Measurements from ENCODE around the gene FOXF2.

GRCh38 chr6:1379788-1380147 lies 9.6 kb upstream of the FOXF2 start:
- TF ChIP-seq, protein P1, sequence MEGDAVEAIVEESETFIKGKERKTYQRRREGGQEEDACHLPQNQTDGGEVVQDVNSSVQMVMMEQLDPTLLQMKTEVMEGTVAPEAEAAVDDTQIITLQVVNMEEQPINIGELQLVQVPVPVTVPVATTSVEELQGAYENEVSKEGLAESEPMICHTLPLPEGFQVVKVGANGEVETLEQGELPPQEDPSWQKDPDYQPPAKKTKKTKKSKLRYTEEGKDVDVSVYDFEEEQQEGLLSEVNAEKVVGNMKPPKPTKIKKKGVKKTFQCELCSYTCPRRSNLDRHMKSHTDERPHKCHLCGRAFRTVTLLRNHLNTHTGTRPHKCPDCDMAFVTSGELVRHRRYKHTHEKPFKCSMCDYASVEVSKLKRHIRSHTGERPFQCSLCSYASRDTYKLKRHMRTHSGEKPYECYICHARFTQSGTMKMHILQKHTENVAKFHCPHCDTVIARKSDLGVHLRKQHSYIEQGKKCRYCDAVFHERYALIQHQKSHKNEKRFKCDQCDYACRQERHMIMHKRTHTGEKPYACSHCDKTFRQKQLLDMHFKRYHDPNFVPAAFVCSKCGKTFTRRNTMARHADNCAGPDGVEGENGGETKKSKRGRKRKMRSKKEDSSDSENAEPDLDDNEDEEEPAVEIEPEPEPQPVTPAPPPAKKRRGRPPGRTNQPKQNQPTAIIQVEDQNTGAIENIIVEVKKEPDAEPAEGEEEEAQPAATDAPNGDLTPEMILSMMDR (IDR thresholded peaks at IDR 0.05) = no peak
- TF ChIP-seq POLR2AphosphoS5 (IDR thresholded peaks at IDR 0.05) (no peak), POLR2A (IDR thresholded peaks at IDR 0.05) (no peak), EP300 (IDR thresholded peaks at IDR 0.05; ENCODE audit: low read depth) (no peak)
